GM12875 (cell line): ENCODE data around the gene FBXW12.

Experiments used
- H3K4me3 ChIP-seq: one replicate; pipeline ENCODE4 v1.5.1; 2011; ENCODE audit warnings: low read depth, low read length, control low read depth
- TF ChIP-seq, protein P1 (sequence below): IDR thresholded peaks from 2 replicates; pipeline ENCODE4 v1.5.1; 2011; ENCODE audit warnings: low read depth, mild to moderate bottlenecking, control low read depth, inconsistent platforms, low read length, moderate library complexity, borderline replicate concordance; ENCODE audit not compliant: insufficient read depth

FBXW12 gene

DNA sequence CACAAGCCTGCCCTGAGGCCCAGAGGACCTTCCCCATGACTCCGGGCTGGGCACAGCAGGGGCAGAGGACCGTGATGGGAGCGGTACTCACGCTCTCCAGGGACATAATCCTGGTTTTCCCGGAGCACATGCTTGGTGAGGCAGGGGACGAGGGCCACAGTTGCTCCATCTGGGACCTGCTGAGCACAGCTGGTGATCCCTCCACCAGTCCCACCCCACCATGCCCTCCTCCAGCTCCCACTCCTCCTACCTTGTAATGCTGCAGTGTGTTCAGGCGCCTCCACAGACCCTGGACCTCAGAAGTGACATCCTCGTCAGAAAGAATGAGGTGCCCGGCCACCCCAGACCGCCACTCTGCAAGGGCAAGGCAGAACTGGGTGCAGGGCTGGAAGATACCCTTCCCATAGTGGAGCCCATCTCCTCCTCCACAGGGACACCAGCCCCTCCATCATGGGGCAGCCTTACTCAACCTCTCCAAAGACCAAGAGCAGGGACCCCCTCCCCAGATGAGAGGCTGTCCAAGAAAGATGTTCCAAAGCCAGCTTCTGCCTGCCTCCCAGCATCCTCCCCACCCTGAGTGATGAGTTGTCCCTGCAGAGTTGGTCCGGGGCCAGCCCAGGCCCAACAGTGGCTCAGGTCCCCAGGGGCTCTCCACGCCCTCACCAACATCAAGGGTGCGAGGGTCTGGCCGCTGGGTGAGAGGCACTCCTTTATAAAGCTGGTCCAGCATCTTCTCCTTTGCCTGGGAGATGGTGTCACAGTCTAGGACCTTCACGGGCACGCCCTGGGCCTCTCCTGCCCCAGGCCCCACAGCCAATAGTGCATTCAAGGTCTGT is 38.4 kb downstream of the FBXW12 start:
- peak overlapping the region; percentile 8 for H3K4me3 ChIP-seq
- TF ChIP-seq, protein P1, sequence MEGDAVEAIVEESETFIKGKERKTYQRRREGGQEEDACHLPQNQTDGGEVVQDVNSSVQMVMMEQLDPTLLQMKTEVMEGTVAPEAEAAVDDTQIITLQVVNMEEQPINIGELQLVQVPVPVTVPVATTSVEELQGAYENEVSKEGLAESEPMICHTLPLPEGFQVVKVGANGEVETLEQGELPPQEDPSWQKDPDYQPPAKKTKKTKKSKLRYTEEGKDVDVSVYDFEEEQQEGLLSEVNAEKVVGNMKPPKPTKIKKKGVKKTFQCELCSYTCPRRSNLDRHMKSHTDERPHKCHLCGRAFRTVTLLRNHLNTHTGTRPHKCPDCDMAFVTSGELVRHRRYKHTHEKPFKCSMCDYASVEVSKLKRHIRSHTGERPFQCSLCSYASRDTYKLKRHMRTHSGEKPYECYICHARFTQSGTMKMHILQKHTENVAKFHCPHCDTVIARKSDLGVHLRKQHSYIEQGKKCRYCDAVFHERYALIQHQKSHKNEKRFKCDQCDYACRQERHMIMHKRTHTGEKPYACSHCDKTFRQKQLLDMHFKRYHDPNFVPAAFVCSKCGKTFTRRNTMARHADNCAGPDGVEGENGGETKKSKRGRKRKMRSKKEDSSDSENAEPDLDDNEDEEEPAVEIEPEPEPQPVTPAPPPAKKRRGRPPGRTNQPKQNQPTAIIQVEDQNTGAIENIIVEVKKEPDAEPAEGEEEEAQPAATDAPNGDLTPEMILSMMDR: no peak

DNA sequence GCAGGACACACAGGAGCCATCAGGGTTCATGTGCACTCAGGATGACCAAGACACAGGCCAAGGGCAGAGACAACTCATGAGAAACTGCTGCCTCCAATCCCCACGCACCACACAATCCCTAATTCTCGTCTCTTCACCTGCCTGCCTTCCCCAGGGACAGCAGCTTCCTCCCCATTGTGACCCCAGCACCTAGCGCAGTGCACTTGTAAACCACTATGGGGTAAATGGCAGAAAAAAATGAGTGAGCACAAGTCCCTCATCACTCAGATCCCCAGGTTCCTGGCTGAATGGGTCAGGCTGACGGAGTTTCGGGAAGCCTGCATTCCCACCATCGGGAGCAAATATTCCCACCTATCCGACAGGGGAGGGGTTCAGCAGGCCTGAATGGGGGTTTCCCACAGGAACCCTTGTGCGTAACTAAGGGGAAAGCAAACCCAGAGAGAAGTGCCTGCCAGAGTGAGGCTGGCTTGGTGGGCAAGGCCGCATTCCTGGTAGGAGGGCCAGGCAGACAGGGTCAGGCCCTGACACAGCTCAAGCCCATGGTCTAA is 39.1 kb downstream of the FBXW12 start:
- TF ChIP-seq, protein P1: no peak
- H3K4me3 ChIP-seq: no peak overlapping the region

DNA sequence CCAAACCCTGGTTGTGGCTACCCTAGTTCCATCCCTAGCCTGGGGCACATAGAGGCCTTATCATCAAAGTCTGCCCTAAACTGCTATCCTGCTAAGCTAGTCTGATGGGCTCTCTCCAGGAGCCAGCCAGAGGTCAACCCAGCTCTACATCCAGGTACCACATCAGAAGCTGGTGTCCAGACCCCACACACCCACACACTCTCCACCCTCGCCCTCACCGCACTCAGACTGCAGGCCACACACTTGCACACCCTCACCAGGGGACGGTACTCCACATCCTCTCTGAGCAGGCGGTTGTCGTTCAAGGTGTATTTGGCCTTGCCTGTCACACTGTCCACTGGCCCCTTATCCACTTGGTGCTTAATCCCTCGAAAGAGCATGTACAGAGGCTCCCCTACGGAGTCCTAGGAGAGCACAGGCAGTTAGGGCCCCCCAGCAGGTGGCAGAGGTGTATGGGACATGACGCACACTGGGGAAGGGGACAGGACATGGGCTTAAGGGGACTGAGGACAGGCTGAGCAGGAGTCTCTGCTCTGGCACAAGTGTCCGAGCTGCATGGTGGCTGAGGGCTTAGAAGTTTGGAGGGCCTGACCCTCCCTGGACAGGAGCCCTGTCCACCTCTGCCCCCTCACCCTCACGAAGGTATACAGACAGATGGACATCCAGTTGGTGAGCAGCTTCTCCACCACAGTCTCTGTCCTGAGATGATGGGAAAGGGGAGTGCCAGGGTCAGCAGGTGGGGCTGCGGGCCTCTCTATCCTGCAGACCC is 39.8 kb downstream of the FBXW12 start:
- TF ChIP-seq, protein P1: no peak
- H3K4me3 ChIP-seq: no peak overlapping the region

DNA sequence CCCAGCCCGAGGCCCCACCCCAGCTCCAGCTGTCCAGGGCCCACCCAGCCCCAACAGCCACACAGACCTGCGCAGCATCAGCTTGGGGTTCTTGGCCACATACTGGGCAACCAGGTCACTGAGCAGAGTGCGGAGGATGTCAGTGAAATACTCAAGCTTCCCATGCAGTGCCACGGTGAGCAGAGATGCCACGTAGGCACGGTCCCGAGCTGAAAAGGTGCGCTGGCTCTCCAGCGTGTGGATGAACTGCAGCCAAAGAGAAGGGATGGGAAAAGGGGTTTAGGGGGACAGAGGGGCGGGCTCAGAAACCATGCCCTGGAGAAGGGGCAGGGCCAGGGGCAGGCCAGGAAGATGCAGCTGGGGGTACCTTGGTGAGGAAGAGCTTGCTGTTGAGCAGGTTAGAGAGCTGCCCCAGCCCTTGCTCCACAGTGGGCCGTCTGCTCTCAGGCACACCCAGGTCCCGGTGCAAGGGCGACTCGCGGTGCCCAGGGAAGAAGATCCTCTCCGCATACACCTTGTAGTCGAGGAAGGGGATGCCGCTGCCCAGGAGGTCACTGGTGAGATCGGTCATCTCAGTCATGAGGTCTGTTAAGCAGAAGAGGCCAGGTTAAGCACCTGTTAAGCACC is 40.5 kb downstream of the FBXW12 start:
- TF ChIP-seq, protein P1: no peak
- H3K4me3 ChIP-seq: no peak overlapping the region

DNA sequence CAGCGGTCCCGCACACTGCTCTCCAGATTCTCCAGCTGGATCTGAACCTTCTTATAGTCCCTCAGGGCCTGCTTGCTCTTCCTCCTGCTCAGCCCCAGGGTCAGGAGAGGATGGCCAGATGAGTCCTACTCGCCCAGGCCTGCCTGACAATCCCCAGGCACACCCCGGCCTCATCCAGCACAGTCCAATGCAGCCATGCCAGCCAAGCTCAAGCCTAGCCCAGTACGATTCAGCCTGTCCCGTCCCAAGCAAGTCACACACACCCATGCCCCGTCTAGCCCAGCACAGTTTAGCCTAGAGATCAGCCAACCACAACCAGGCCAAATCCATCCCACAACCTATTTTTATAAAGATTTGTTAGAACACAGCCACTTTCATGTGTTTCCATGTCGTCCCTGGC is 41.1 kb downstream of the FBXW12 start:
- TF ChIP-seq, protein P1: no peak
- H3K4me3 ChIP-seq: no peak overlapping the region

DNA sequence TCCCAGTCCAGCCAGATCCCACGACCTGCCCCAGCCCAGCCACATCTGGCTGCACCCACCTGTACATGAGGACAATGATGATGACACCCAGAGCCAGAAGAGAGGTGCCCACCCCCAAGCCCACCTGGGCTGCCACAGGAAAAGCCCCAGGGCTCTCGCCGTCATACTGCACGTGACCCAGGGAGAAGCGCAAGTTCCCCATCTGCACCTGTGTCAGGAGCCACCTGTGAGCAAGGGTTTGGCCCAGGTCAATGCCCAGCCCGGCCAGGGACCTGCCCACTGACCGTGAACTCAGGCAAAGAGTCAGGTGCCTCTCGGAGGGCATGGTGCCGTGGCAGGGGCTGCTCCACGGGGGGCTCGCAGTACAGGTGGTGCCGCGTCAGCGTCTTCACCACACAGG is 41.6 kb downstream of the FBXW12 start:
- H3K4me3 ChIP-seq: no peak overlapping the region
- TF ChIP-seq, protein P1: no peak
